ENCODE measurements around the gene GPR37L1.

The GPR37L1 gene

GRCh38 chr1:202157945-202158344 is 35.2 kb downstream of the GPR37L1 start:
- Histone ChIP-seq H3K36me3 (ENCODE audit: insufficient read depth, low read length) (no peaks in the 10 kb centered on the region), H3K4me1 (ENCODE audit: control insufficient read depth, insufficient read depth, low read length, unreplicated experiment) (peaks cover 8% of the 10 kb centered on the region), H3K27ac (ENCODE audit: low read depth, low read length) (no peak overlapping the region), H3K79me2 (ENCODE audit: control insufficient read depth, insufficient read depth, low read length, unreplicated experiment) (no peaks in the 10 kb centered on the region), H3K4me3 (ENCODE audit: low read depth, low read length) (no peak overlapping the region), H3K27me3 (ENCODE audit: insufficient read depth, low read length) (no peaks in the 10 kb centered on the region), H2AFZ (ENCODE audit: low read length, unreplicated experiment) (no peak overlapping the region)

DNA sequence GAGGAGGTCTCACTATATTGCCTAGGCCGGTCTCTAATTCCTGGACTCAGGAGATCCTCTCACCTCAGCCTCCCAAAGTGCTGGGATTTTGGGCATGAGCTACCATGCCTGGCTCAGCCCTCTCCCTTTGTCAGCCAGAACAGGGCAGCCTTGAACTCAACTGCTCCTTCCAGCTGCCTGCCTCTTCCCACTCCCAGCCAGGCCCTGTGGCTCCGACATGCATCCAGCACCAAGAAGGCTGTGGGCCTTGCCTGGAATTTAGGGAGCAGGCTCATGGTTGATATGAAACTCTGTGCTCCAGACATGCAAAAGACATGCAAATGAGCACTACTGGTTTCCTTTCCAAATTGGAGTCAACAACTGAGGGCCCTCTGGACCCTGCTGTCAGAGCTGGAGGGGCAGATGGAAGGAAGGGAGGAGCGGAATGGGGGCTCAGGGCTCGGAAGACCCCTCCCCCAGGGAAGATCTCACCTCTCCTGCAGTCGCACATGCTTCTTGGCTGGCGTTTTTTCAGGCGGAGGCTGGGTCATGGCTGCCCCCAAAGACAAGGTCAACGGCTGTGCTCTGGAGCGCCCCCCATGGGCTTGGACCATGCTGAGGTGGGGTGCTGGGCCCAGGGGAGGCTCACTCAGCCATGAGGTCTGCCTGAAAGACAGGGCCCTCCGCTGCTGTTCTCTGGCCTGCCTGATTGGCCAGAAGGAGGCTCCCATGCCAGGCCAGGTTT is 36.3 kb downstream of the GPR37L1 start:
- H3K4me1 ChIP-seq (ENCODE audit: control insufficient read depth, insufficient read depth, low read length, unreplicated experiment), result peaks cover 8% of the 10 kb centered on the region
- no peaks in the 10 kb centered on the region for H3K79me2 ChIP-seq (ENCODE audit: control insufficient read depth, insufficient read depth, low read length, unreplicated experiment)
- H3K4me3 ChIP-seq (ENCODE audit: low read depth, low read length), result no peak overlapping the region
- H2AFZ ChIP-seq (ENCODE audit: low read length, unreplicated experiment), result no peak overlapping the region
- no peaks in the 10 kb centered on the region for H3K36me3 ChIP-seq (ENCODE audit: insufficient read depth, low read length)
- H3K27ac ChIP-seq (ENCODE audit: low read depth, low read length), result no peak overlapping the region
- no peaks in the 10 kb centered on the region for H3K27me3 ChIP-seq (ENCODE audit: insufficient read depth, low read length)

GRCh38 chr1:202159534-202160371 is 37.0 kb downstream of the GPR37L1 start:
- H3K36me3 ChIP-seq (ENCODE audit: insufficient read depth, low read length), result no peaks in the 10 kb centered on the region
- no peak overlapping the region for H3K4me3 ChIP-seq (ENCODE audit: low read depth, low read length)
- no peaks in the 10 kb centered on the region for H3K27me3 ChIP-seq (ENCODE audit: insufficient read depth, low read length)
- no peak overlapping the region for H3K27ac ChIP-seq (ENCODE audit: low read depth, low read length)
- H2AFZ ChIP-seq (ENCODE audit: low read length, unreplicated experiment), result no peak overlapping the region
- peaks cover 8% of the 10 kb centered on the region for H3K4me1 ChIP-seq (ENCODE audit: control insufficient read depth, insufficient read depth, low read length, unreplicated experiment)
- no peaks in the 10 kb centered on the region for H3K79me2 ChIP-seq (ENCODE audit: control insufficient read depth, insufficient read depth, low read length, unreplicated experiment)

GRCh38 chr1:202160377-202160940 is 37.7 kb downstream of the GPR37L1 start, which contains the start of gene PTPN7:
Gene PTPN7, minus strand, starts transcription at chr1:202160602. Its CDS starts 1,200 bp downstream, at chr1:202159402.
- Histone ChIP-seq H3K27ac (ENCODE audit: low read depth, low read length) (no peak within 1 kb of the TSS), H2AFZ (ENCODE audit: low read length, unreplicated experiment) (no peak within 1 kb of the TSS)

DNA sequence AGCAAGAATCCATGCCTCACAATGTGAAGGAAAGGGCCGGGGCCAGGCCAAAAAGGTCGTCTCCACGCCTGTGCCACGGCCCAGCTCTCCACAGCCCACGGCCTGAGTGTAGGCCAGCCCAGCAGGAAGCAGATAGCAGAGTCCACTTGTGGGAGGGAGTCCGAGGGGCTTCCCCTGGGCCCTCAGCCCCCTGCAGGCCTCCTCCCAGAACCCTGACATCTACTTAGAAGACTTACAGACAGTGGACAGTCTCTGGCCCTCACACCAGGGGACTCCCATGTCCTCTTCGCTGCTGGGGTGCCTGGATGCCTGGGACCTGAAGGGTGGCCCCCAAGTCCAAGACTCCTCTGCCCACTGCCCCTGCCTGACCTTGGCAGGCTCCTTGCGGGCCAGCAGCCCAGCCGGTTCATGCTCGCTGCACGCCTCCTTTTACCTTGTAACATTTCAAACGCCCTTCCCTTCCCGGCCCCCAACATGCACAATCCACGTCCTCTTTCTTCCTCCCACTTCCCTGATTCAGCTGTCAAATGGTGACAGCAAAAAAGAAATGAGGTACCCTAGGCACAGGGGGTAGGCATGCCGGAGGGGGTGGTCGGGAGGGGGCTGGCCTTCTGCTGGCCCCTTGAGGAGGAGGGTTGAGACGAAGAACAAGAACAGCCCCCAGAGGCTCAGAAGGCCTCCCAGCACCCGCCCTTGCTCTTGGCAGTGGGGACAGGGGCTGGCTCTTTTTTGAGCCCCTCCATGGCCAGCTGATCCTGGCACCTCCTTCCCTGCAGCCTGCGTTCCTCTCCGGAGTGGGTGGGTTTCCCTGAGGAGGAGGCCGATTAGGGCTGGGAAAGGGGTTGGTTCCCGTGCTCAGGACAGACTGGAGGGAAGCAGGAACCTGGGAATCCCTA is 38.7 kb downstream of the GPR37L1 start:
- Histone ChIP-seq H2AFZ (ENCODE audit: low read length, unreplicated experiment) (no peak overlapping the region), H3K4me3 (ENCODE audit: low read depth, low read length) (no peak overlapping the region), H3K27ac (ENCODE audit: low read depth, low read length) (no peak overlapping the region), H3K36me3 (ENCODE audit: insufficient read depth, low read length) (no peaks in the 10 kb centered on the region), H3K27me3 (ENCODE audit: insufficient read depth, low read length) (no peaks in the 10 kb centered on the region), H3K4me1 (ENCODE audit: control insufficient read depth, insufficient read depth, low read length, unreplicated experiment) (no peaks in the 10 kb centered on the region), H3K79me2 (ENCODE audit: control insufficient read depth, insufficient read depth, low read length, unreplicated experiment) (no peaks in the 10 kb centered on the region)

More at GRCh38 chr1:202160377-202160940, 37.7 kb downstream of the GPR37L1 start, which contains the start of gene PTPN7:
- Histone ChIP-seq H3K4me3 (ENCODE audit: low read depth, low read length) (no peak within 1 kb of the TSS), H3K4me1 (ENCODE audit: control insufficient read depth, insufficient read depth, low read length, unreplicated experiment) (peaks cover 1% of the 10 kb centered on the region), H3K27me3 (ENCODE audit: insufficient read depth, low read length) (no peaks in the 10 kb centered on the region), H3K36me3 (ENCODE audit: insufficient read depth, low read length) (no peaks in the 10 kb centered on the region), H3K79me2 (ENCODE audit: control insufficient read depth, insufficient read depth, low read length, unreplicated experiment) (no peaks in the 10 kb centered on the region)

GRCh38 chr1:202162047-202162417 is 39.3 kb downstream of the GPR37L1 start:
- Histone ChIP-seq H3K27me3 (ENCODE audit: insufficient read depth, low read length) (no peaks in the 10 kb centered on the region), H3K4me3 (ENCODE audit: low read depth, low read length) (no peak overlapping the region), H3K4me1 (ENCODE audit: control insufficient read depth, insufficient read depth, low read length, unreplicated experiment) (no peaks in the 10 kb centered on the region), H3K27ac (ENCODE audit: low read depth, low read length) (no peak overlapping the region), H3K79me2 (ENCODE audit: control insufficient read depth, insufficient read depth, low read length, unreplicated experiment) (no peaks in the 10 kb centered on the region), H3K36me3 (ENCODE audit: insufficient read depth, low read length) (no peaks in the 10 kb centered on the region), H2AFZ (ENCODE audit: low read length, unreplicated experiment) (no peak overlapping the region)

GRCh38 chr1:202162418-202163280 is 39.9 kb downstream of the GPR37L1 start:
- no peak overlapping the region for H3K4me3 ChIP-seq (ENCODE audit: low read depth, low read length)
- H3K4me1 ChIP-seq (ENCODE audit: control insufficient read depth, insufficient read depth, low read length, unreplicated experiment), result no peaks in the 10 kb centered on the region
- H2AFZ ChIP-seq (ENCODE audit: low read length, unreplicated experiment), result no peak overlapping the region

DNA sequence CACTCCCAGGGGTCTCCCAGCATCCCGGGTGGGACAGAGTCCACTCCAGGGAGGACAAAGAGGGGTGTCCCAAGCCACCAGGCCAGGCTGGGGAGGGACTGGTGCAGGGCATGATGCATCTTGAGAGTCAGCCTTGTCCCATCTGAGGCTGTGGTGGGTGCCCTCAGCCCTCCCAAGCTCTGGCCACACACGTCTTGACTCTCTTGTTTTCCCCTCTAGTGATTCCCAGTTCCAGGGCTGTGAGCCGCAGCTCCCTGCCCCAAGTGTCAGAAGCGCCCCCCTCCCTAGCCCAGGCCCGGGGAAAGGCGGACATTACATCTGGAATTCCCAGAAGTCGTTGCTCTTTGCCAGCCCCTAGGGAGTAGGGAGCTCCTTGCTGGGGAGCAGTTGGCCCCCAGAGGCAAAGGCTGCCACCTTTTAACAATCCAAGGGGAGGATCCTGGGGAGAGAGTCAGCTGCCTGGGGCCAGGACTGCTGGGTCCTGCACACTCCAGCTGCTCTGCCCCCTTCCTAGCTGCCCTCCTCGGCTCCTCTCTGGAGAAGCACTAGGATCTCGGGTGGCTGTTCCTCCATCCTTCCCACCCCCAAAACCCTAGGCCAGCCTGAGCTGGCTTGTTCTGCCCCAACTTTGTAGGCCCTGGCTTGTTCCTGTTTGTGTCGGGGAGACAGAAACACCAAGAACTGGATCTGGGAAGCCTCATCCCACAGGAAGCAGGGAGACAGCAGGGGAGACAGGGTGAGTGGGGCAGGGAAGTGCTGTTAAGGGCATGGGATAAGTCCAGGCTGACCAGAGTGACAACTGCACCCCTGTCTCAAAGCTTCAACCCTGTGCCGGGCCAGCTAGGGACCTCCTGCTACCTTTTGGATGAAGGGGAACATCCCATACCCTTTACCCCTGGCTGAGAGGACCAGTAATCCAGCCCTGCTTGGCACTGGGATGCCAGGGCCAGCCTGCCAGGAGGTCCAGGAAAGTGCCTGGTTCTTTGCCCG is 40.9 kb downstream of the GPR37L1 start:
- Histone ChIP-seq H3K36me3 (ENCODE audit: insufficient read depth, low read length) (no peaks in the 10 kb centered on the region), H3K4me1 (ENCODE audit: control insufficient read depth, insufficient read depth, low read length, unreplicated experiment) (no peaks in the 10 kb centered on the region), H3K4me3 (ENCODE audit: low read depth, low read length) (no peak overlapping the region), H2AFZ (ENCODE audit: low read length, unreplicated experiment) (no peak overlapping the region), H3K27me3 (ENCODE audit: insufficient read depth, low read length) (no peaks in the 10 kb centered on the region), H3K27ac (ENCODE audit: low read depth, low read length) (no peak overlapping the region), H3K79me2 (ENCODE audit: control insufficient read depth, insufficient read depth, low read length, unreplicated experiment) (no peaks in the 10 kb centered on the region)

More at GRCh38 chr1:202162418-202163280, 39.9 kb downstream of the GPR37L1 start:
- H3K27ac ChIP-seq (ENCODE audit: low read depth, low read length), result no peak overlapping the region
- H3K79me2 ChIP-seq (ENCODE audit: control insufficient read depth, insufficient read depth, low read length, unreplicated experiment), result no peaks in the 10 kb centered on the region
- H3K36me3 ChIP-seq (ENCODE audit: insufficient read depth, low read length), result no peaks in the 10 kb centered on the region
- H3K27me3 ChIP-seq (ENCODE audit: insufficient read depth, low read length), result no peaks in the 10 kb centered on the region

Data from ACC112 (cell line).